GM19025 (cell line): ENCODE results near the gene APOBR.
"Not testable (repeated sequence)": the region's sequence is repeated elsewhere in the genome, so short reads cannot be mapped to it uniquely, and the experiment has no call there.

Source experiments
- ATAC-seq: cut with Tn5 transposase; IDR thresholded peaks from one replicate; pipeline ENCODE4 v1.9.1; 2021; ENCODE audit warnings: mild to moderate bottlenecking, low read depth, moderate library complexity; ENCODE audit not compliant: unreplicated experiment

The APOBR gene

GRCh38 chr16:28526201-28527099 lies 32.0 kb downstream of the APOBR start:
- ATAC-seq = no peak

- not testable (repeated sequence) for ATAC-seq
Measured at GRCh38 chr16:28527100-28527785, 32.8 kb downstream of the APOBR start.

GRCh38 chr16:28527985-28528384 lies 33.5 kb downstream of the APOBR start:
- ATAC-seq = no peak

GRCh38 chr16:28528463-28528867 lies 34.0 kb downstream of the APOBR start:
- ATAC-seq = no peak

GRCh38 chr16:28529124-28529523 lies 34.7 kb downstream of the APOBR start:
- no peak for ATAC-seq

GRCh38 chr16:28531777-28532744 lies 37.6 kb downstream of the APOBR start:
- no peak for ATAC-seq

GRCh38 chr16:28532940-28533647 lies 38.7 kb downstream of the APOBR start:
- no peak for ATAC-seq

GRCh38 chr16:28534542-28535373 lies 40.3 kb downstream of the APOBR start:
- no peak for ATAC-seq

- ATAC-seq = no peak
Measured at GRCh38 chr16:28537076-28537475, 42.6 kb downstream of the APOBR start.

- no peak for ATAC-seq
Measured at GRCh38 chr16:28537964-28538732, 43.7 kb downstream of the APOBR start.

GRCh38 chr16:28538733-28539596 lies 44.5 kb downstream of the APOBR start, which contains the start of gene NUPR1:
TSS of gene NUPR1 (minus strand) at chr16:28538974. CDS start at chr16:28538907, 67 bp downstream.
- ATAC-seq = no peak

GRCh38 chr16:28540346-28540745 lies 45.9 kb downstream of the APOBR start:
- no peak for ATAC-seq

GRCh38 chr16:28542646-28543045 lies 48.2 kb downstream of the APOBR start:
- ATAC-seq = no peak

GRCh38 chr16:28543072-28543471 lies 48.6 kb downstream of the APOBR start:
- no peak for ATAC-seq

- ATAC-seq = no peak
Measured at GRCh38 chr16:28544998-28545397, 50.6 kb downstream of the APOBR start.

GRCh38 chr16:28545964-28546363 lies 51.5 kb downstream of the APOBR start:
- ATAC-seq = not testable (repeated sequence)

GRCh38 chr16:28546626-28547025 lies 52.2 kb downstream of the APOBR start:
- no peak for ATAC-seq
